Daoy (cell line): ENCODE results near the gene HPSE2. TPM values are rescaled to one million over a fixed set of nuclear protein-coding genes. Genes with fewer than 3 reads are reported as not detected.

Source experiments
- DNase-seq: peaks from one replicate; pipeline ENCODE4 v3.0.0-alpha.2; 2015; ENCODE audit warnings: low read depth
- total RNA-seq: library from RNA; depleted of rRNA; stranded (reverse); fragments of >200 nt; shearing (Covaris generic); gene quantifications from 2 replicates; pipeline ENCODE4 v1.2.3, GENCODE V29; 2014

Gene HPSE2
- total RNA-seq, 1 experiment from 2014 or later = 0.06 TPM

GRCh38 chr10:98465866-98466265 is 769.8 kb downstream of the HPSE2 start:
- no peak for DNase-seq

GRCh38 chr10:98463976-98464754 is 771.5 kb downstream of the HPSE2 start:
- no peak for DNase-seq

GRCh38 chr10:98463016-98463415 is 772.6 kb downstream of the HPSE2 start:
- no peak for DNase-seq

GRCh38 chr10:98461500-98461842 is 774.2 kb downstream of the HPSE2 start:
- DNase-seq = no peak

- peak; percentile 88 for DNase-seq
Measured at GRCh38 chr10:98460837-98461499, 774.7 kb downstream of the HPSE2 start.

GRCh38 chr10:98458809-98459784 is 776.6 kb downstream of the HPSE2 start:
- DNase-seq = no peak

GRCh38 chr10:98457721-98458120 is 777.9 kb downstream of the HPSE2 start:
- DNase-seq = no peak

GRCh38 chr10:98456686-98457482 is 778.8 kb downstream of the HPSE2 start:
- no peak for DNase-seq

GRCh38 chr10:98456043-98456570 is 779.5 kb downstream of the HPSE2 start:
- DNase-seq = no peak

GRCh38 chr10:98453729-98454128 is 781.9 kb downstream of the HPSE2 start:
- no peak for DNase-seq

GRCh38 chr10:98450618-98451017 is 785.0 kb downstream of the HPSE2 start:
- no peak for DNase-seq

- DNase-seq = no peak
Measured at GRCh38 chr10:98449287-98449686, 786.4 kb downstream of the HPSE2 start.

GRCh38 chr10:98446661-98447221 is 788.9 kb downstream of the HPSE2 start, which contains the start of gene HPS1:
HPS1 (minus strand) TSS chr10:98446935; CDS start chr10:98443240, 3,695 bp downstream.
- peak; percentile 78 for DNase-seq

- DNase-seq = no peak
Measured at GRCh38 chr10:98446151-98446660, 789.4 kb downstream of the HPSE2 start.

- no peak for DNase-seq
Measured at GRCh38 chr10:98445200-98445812, 790.3 kb downstream of the HPSE2 start.

GRCh38 chr10:98444314-98445006 is 791.2 kb downstream of the HPSE2 start:
- no peak for DNase-seq

- DNase-seq = no peak
Measured at GRCh38 chr10:98438715-98439114, 796.9 kb downstream of the HPSE2 start.

- DNase-seq = no peak
Measured at GRCh38 chr10:98436704-98437103, 798.9 kb downstream of the HPSE2 start.

GRCh38 chr10:98435178-98435577 is 800.5 kb downstream of the HPSE2 start:
- no peak for DNase-seq
